Skin of body (tissue), 3 donors: ENCODE results near the gene ZNF785. TPM values are rescaled to one million over a fixed set of nuclear protein-coding genes. Genes with fewer than 3 reads are reported as not detected.
A peak's percentile ranks its signal among the peaks of the same experiment; 100 is the strongest.
"Not testable (repeated sequence)": the region's sequence is repeated elsewhere in the genome, so short reads cannot be mapped to it uniquely, and the experiment has no call there.

ENCODE experiments used
- DNase-seq: peaks from one replicate; lab custom pipeline; 2025; lab: John Stamatoyannopoulos, UW
- small RNA-seq: library from RNA; depleted of rRNA; stranded (forward); fragments of <200 nt; gene quantifications from one replicate; pipeline ENCODE3, GENCODE V24; 2014; ENCODE audit warnings: low replicate concordance
- total RNA-seq: library from RNA; depleted of rRNA; stranded (reverse); fragments of >200 nt; gene quantifications from one replicate; pipeline ENCODE4 v1.2.3, GENCODE V29; 2014

Gene ZNF785
- total RNA-seq, 1 donor from 2014 or later = 9.8 TPM

DNA sequence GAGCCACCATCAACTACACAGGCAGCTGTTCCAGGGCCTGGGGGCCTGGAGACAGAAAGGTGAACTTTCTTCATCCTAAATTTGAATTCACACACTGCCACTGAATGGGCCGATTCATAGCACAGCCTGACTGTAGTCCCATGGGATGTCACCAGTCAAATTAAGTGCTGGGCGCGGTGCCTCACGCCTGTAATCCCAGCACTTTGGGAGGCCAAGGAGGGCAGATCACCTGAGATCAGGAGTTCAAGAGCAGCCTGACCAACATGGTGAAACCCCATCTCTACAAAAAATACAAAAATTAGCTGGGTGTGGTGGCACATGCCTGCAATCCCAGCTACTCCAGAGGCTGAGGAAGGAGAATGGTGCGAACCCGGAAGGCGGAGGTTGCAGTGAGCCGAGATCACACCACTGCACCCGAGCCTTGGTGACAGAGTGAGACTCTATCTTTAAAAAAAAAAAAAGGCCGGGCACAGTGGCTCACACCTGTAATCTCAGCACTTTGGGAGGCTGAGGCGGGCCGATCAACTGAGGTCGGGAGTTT is 45.4 kb downstream of the ZNF785 start:
- not testable (repeated sequence) for DNase-seq

DNA sequence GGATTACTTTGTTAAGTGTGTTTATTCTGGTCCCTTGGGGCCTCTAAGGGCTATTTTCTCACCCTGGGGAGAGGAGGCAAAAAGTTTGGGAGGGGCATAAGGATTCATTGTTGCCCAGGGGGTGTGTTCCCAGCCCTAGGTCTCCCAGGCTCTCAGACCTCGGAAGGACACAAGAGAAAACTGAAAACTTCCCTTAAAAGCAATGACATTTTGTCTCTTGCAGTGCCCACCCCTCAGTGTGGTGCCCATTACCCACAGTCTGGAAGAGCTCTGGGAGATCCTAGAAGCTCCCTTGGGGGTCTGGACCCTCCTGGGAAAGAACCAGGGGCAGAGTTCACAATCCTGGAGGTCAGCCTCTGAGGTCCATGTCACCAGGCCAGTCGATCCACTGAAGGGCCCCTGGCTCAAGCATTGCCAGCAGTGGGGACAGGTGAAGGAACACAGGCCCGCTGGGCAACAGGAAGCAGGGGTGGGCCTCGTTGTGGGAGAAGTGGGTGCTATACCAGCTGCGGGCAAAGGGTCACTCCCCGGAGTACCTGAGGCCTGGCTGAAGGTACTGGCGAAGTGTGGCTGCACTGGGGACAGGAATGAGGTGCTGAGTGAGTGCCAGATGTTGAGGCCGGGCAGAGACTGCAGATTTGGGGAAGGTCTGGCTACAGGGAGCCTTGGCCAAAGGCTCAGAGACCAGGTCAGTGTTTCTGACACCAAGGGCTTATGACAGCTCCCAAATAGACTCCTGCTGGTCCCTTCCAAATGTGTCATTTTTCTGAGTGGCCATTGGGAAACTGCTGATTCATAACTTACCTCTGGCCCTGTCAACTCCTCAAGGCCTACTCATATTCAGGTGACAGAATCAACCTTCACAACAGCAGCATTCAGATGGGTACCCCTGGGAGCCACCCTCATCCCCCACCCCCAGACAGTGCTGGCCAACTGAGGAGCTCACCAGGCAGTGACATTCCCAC is 46.2 kb downstream of the ZNF785 start:
- no peak for DNase-seq

DNA sequence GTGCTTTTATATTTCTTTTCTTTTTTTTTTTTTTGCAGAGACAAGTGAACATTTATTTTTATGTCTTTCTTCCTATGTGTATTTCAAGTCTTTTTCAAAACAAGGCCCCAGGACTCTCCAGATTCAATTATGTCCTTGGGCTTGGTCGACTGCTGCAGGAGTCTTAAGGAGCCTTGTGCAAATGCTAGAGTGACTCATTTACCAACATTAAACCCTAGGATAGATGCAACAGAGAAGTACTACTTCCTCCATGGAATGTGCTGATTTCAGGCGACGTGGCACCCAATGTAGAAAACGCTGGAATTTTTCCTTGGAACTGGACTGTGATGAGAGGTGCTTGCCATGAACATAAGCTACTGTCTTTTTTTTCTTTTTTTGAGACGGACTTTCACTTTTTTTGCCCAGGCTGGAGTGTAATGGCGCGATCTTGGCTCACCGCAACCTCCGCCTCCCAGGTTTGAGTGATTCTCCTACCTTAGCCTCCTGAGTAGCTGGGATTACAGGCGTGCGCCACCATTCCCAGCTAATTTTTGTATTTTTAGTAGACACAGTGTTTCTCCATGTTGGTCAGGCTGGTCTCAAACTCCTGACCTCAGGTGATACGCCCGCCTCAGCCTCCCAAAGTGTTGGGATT is 49.0 kb downstream of the ZNF785 start:
- DNase-seq = not testable (repeated sequence)

DNA sequence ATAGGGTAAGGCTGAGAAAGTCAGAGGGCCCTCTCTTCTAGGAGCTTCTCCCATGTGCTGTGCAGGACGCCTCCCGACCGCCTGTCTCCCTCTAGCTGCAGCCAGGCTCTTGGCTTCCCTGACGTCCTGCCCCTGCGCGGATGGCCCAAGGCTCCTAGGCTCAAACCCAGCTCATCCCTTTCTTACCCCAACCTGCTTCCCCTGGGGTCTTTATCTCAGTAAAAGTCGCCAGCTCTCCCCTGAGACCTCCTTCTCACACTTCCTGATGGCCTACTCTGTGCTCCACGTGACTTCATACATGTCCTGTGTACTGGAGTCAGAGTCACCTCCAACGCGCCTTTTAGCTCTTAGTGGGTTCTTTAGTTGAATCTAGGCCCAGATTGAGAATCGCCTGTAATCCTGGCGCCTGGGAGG is 49.7 kb downstream of the ZNF785 start:
- DNase-seq = peak; percentile 47

DNA sequence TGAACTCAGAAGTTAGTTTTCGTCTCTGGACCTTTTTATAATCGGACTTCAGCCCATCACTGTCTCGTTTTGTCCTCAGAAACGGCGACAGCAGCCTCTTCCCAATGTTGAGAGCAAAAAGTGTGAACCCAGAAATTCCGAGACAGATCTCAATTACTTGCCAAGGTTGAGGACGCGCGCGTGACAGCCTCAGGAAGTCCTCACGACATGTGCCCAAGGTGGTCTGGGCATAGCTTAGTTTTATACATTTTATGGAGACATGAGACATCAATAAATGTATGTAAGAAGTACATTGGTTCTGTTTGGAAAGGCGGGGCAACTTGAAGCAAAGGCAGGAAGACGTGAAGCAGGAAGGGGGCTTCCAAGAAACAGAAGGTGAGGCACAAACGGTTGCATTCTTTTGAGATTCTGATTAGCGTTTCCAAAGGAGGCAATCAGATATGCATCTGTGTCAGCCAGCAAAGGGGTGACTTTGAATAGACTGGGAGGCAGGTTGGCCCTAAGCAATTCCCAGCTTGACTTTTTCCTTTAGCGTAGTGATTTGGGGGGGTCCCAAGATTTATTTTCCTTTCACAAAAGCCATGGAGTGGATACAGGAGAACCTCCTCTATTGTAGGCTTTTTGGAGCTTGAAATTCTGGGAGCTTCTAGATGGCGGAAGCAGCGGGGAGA is 50.3 kb downstream of the ZNF785 start:
- DNase-seq = no peak

DNA sequence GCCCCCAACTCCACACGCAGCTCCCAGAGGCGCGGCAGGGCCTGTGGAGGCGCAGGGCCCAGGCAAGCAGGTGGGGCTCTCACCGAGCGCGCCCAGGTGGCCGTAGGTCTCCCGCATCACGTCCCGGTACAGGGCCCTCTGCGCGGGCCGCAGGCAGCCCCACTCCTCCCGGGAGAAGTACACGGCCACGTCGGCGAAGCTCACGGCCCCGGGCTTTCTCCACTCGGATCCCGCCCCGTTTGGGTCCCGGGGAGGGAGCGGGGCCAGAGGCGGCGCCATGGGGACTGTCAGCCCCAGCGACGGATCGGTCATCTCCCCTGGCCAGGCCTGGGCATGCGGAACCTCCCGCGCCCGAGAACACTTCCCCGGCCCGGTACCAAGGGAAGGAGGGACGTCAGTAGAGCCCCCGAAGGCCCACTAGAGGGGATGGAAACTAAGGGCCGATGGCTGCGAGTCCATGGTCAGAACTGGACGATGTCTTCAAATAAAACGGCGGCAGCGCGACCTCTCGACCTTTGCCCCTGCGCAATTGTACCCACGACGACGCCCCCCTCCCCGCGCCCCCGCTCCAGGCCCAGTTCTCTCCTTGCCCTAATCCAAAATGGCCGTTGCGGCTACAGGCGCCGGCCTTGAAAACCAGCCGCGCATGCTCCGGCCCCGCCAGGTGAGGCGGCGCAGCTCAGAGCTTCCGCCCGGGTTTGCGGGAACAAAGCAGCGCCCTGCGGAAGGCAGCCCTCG is 51.0 kb downstream of the ZNF785 start, which contains the start of gene ZNF747:
Gene ZNF747, minus strand, starts transcription at position 491 of the 738 bp plus-strand sequence. Its CDS starts 179 bp downstream, at position 312.
- peak; percentile 75 for DNase-seq

DNA sequence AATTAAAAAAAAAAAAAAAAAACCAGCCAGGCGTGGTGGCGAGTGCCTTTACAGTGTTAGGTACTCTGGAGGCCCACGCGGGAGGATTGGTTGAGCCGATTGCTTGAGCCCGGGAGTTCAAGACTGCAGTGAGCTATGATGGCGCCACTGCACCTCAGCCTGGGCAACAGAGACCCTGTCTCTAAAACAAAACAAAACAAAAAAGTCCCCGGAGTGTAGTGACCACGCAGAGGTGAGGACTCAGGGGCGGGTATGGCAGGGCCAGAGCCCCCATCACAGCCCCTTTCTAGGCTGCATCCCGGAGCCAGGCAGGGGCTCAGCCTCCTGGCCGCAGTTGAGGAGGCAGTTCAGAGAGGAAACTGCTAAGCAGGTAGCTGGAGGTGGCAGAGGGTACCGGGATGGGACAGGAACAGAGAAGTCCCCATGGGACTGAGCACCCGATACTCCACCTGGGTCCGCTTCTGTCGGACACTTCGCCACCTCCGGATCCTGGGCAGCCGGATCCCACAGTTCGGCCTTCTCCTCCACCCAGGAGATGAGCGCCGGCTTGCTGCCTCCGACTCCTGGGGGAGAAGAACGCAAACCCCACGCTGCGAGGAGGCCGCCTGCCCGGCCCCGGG is 51.6 kb downstream of the ZNF785 start:
- no peak for DNase-seq

DNA sequence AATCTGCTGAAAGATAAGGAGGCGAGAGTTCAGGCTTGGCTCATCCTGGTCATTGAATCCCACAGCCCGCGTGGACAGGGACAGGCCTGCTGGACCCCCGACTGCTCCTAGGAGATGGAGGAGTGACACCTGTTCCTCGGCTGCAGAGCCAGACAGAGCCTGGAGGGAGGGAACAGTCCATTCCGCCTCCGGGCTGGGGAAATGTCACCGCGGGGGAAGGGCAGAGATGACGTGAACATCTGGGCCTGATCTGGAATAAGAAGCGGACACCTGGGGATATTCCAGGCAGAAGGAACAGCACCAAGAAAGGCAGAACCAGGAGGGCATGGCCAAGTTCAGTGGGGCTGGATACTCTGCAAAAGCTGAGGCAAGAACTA is 52.4 kb downstream of the ZNF785 start:
- no peak for DNase-seq

DNA sequence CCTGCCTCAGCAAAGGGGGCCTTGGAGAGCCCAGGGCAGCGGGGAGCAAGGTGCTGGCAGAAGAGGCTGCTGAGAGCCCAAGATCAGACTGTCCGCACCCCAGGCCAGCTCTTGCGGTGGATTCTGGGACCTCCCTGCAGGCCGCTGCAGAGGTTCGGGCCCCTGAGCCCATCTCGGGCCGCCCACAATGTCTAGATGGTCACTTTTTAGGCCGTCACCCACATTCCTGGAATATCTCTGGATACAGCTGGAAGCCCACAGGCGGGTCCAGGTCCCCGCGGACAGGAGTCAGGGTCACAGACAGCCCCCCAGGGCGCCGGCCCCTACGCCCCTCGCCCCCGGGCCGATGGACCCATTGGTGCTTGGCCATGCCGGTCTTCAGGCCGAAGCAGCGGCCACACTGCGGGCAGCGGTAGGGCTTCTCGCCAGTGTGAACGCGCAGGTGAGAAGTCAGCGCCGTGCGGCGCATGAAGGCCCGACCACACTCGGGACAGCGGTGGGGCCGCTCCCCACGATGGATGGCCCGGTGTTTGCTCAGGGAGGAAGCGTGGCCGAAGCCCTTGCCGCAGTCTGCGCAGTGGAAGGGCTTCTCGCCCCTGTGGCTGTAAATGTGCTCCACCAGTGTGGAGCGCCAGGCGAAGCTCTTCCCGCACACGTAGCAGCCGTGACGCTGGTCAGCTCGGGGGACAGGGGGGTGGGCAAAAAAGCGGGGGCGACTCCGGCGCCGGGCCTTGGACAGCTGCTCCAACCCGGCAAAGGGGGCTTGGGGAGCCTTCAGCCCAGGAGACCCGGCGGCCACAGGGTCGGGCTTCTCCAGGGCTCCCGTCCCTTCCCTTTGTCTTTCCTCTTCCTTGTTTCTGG is 53.0 kb downstream of the ZNF785 start:
- no peak for DNase-seq

Small RNA genes lying within 50 kb of the gene (small RNA-seq; reads per million reads assigned to genes)
- gene AC093249.1 (not detected), gene AC093249.4 (not detected)

Other genes with a start within 250 kb of the ZNF785 start
- 17.0 TPM for gene CD2BP2, start 230.4 kb downstream of the ZNF785 start, total RNA-seq
- 24.7 TPM for gene TBC1D10B, start 215.2 kb downstream of the ZNF785 start, total RNA-seq
- 921 TPM for gene MYL11, start 210.9 kb downstream of the ZNF785 start, total RNA-seq
- 0.69 TPM for gene SEPTIN1, start 203.1 kb downstream of the ZNF785 start, total RNA-seq
- gene ZNF48, start 190.3 kb downstream of the ZNF785 start, total RNA-seq = 3.8 TPM
- gene ZNF771, start 178.1 kb downstream of the ZNF785 start, total RNA-seq = 4.7 TPM
- 14.3 TPM for gene DCTPP1, start 155.7 kb downstream of the ZNF785 start, total RNA-seq
- gene SEPHS2, start 139.8 kb downstream of the ZNF785 start, total RNA-seq = 13.1 TPM
- 6.1 TPM for gene ITGAL, start 113.0 kb downstream of the ZNF785 start, total RNA-seq
- 11.2 TPM for gene ZNF768, start 59.1 kb downstream of the ZNF785 start, total RNA-seq
- gene ZNF747, start 50.8 kb downstream of the ZNF785 start, total RNA-seq = 5.8 TPM
- gene ZNF764, start 27.3 kb downstream of the ZNF785 start, total RNA-seq = 4.1 TPM
- 8.9 TPM for gene ZNF688, start 14.0 kb downstream of the ZNF785 start, total RNA-seq
- gene ZNF689, start 24.7 kb upstream of the ZNF785 start, total RNA-seq = 3.3 TPM
- gene PRR14, start 65.3 kb upstream of the ZNF785 start, total RNA-seq = 8.4 TPM
- gene FBRS, start 72.7 kb upstream of the ZNF785 start, total RNA-seq = 17.3 TPM
- 17.1 TPM for gene SRCAP, start 113.5 kb upstream of the ZNF785 start, total RNA-seq
- gene PHKG2, start 162.7 kb upstream of the ZNF785 start, total RNA-seq = 13.6 TPM
- 0.79 TPM for gene CFAP119, start 176.4 kb upstream of the ZNF785 start, total RNA-seq
- 48.4 TPM for gene RNF40, start 176.6 kb upstream of the ZNF785 start, total RNA-seq
- 5.2 TPM for gene ZNF629, start 201.5 kb upstream of the ZNF785 start, total RNA-seq